GM12892 (cell line): ENCODE results near the gene SERP2. TPM values are rescaled to one million over a fixed set of nuclear protein-coding genes. Genes with fewer than 3 reads are reported as not detected.
A peak's percentile ranks its signal among the peaks of the same experiment; 100 is the strongest.
"Not testable (repeated sequence)": the region's sequence is repeated elsewhere in the genome, so short reads cannot be mapped to it uniquely, and the experiment has no call there.

ENCODE experiments used
- DNase-seq: peaks from one replicate; pipeline ENCODE4 v3.0.0; 2011; ENCODE audit not compliant: insufficient read length
- FAIRE-seq: peaks from 2 replicates; lab custom pipeline; 2011; peaks lifted over from hg19 to GRCh38; lab: Jason Lieb, UNC
- POLR2A ChIP-seq: IDR thresholded peaks from 2 replicates; pipeline ENCODE4 v1.6.1; 2011; ENCODE audit warnings: low read depth, low read length, control low read depth
- POLR2AphosphoS5 ChIP-seq: IDR thresholded peaks from 2 replicates; pipeline ENCODE4 v1.6.1; 2011; ENCODE audit warnings: low read depth, low read length, control low read depth
- TAF1 ChIP-seq: IDR thresholded peaks from 2 replicates; pipeline ENCODE4 v1.6.1; 2011; ENCODE audit warnings: low read depth, mild to moderate bottlenecking, control low read depth, low read length, borderline replicate concordance
- polyA plus RNA-seq: library from polyadenylated mRNA; unstranded; fragments of >200 nt; gene quantifications from one replicate; pipeline ENCODE4 v1.2.1, GENCODE V29; 2012; ENCODE audit warnings: missing spikeins, inconsistent platforms; ENCODE audit not compliant: missing spikeins

Gene SERP2
- polyA plus RNA-seq: not detected

DNA sequence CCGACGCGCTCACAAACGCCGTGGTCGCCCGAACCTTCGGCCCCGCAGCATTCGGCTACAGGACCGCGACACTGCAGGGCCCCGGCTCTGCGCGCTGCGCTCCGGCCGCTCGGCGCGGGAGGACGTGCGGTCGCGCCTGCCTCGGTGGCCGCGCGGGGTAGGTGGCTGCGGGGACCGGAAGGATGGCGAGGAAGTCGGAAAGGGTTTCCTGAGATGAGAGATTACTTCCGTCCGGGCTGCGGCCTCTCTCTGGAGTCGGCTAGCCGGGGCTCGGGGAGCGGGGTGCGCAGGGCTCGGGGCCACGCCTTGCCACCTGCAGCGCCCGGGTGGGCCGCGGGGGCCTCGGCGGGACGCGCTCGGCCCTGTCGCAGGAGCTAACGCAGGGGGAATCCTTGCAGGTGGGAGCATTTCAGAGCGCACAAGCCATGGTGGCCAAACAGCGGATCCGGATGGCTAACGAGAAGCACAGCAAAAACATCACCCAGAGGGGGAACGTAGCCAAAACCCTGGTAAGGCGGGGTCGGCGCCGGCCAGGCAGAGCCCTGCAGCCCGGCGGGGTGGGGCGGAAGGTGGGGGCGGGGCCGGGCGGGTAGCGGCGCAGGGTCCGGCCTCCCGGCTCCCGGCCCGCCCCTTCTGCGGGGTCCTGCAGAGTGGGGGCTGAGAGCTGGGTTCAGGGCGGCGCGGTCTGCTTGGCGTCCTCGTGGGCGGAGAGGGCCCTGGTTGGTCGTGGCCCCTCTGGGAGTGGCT is at the start of gene SERP2:
TSS of gene SERP2 (plus strand) at position 224 of the 747 bp plus-strand sequence. CDS start at position 426, 202 bp downstream.
- FAIRE-seq (no peak), DNase-seq (no peak)
- TF ChIP-seq POLR2AphosphoS5: no peak
- TF ChIP-seq TAF1: no peak
- no peak for TF ChIP-seq POLR2A

DNA sequence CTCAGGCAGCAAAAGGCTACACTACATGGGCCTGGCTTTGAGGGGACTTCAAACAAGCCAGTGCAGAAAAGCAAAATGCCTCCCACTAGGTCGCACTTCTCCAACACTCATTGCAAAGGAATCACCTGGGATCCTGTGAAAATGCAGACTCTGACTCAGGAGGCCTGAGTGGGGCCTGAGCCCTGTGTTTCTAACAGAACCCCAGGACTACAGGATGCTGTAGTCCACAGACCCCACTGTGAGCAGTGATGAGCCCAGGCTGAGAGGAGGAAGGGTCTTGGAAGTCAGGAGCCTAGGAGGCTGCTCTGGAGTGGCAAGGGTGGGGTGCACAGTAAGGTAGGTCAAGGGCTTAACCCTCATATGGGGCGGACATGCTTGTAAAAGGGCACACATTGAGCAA is 46.7 kb upstream of the SERP2 start:
- FAIRE-seq: no peak
- no peak for DNase-seq
- TF ChIP-seq POLR2A: no peak
- no peak for TF ChIP-seq POLR2AphosphoS5
- TF ChIP-seq TAF1: no peak

DNA sequence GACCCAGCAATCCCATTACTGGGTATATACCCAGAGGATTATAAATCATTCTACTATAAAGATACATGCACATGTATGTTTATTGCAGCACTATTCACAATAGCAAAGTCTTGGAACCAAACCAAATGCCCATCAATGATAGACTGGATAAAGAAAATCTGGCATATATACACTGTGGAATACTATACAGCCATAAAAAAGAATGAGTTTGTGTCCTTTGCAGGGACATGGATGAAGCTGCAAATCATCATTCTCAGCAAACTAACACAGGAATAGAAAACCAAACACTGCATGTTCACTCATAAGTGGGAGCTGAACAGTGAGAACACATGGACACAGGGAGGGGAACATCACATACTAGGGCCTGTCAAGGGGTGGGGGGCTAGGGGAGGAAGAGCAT is 44.6 kb upstream of the SERP2 start:
- DNase-seq, FAIRE-seq: not testable (repeated sequence)

DNA sequence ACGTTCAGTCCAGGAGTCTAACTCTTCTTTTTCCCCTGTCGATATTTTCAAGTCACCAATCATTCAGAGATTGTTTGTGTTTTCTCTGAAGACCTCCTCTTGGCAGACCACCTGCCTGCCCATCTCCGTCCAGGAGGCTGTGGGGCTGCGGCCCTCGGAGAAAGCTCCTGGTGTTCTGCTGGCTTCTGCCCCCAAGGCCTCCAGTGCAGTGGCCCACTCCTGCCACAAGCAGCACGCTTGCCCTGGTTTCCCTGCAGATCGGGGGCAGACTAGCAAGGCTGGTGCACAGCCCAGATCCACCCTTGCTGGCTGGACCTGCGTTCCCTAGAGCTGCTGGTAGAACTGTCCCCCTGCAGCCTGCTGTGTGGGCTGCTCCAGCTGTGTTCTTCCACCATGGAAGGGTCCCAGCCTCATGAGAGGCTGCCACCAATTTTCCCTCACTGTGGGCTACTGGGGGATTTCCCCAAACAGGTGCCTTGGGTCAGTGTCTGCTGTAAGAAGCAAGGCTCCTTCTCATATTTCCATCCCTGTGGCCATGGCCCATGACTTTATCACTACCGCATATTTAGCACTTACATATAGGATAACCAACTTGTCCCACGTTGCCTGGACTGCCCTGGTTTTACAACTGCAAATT is 43.6 kb upstream of the SERP2 start:
- FAIRE-seq (no peak), DNase-seq (no peak)
- no peak for TF ChIP-seq POLR2A
- TF ChIP-seq POLR2AphosphoS5: no peak
- no peak for TF ChIP-seq TAF1

- TF ChIP-seq POLR2A (no peak), POLR2AphosphoS5 (no peak), TAF1 (no peak)
- no peak for FAIRE-seq
Observed at GRCh38 chr13:44331446-44331845, 42.2 kb upstream of the SERP2 start.

DNA sequence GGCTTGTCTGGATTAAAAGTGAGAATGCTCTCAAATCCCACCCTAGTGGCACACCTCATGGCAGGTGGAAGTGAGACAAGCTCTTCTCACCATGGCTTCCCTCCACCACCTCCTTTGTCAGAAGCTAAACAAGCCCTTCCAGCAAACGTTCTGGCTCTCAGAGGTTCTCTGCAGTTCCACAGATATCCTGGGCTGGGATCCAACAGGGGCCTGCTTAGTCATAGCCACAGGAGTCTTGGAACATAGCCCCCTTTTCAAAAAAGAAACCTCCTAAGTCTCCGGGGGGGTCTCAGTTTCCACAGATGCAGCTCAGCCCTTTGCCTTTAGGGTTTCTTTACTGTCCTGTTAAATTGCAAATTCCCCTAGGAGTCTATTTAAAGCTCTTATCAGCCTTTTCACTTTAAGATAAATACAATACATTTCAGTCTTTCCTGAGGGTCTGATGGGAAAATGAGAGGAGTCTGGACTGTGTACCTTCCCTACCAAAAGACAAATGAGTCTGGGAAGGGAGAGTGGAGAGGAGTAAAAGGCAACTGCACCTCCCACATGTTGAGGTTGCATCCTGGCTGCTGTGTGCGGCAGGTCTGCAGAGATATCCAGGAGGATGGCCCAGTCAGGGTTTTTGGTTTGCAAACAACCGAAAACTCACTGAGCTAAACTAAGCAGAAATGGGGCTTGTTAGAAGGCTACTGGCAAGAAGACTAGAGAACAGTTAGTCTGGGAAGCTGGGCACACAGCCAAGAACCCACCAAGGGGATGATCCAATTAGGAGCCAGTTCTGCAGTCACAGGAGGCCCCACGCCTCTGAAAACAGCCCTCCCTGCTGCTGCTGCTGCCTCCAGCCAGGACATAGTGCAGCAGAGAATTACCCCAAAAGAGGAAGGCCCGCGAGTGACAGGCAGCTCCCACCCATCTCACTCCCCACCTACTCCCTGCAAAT is 41.4 kb upstream of the SERP2 start:
- TF ChIP-seq POLR2AphosphoS5 (no peak), POLR2A (no peak), TAF1 (no peak)
- FAIRE-seq: no peak
- DNase-seq: no peak

More at GRCh38 chr13:44331446-44331845, 42.2 kb upstream of the SERP2 start:
- no peak for DNase-seq

DNA sequence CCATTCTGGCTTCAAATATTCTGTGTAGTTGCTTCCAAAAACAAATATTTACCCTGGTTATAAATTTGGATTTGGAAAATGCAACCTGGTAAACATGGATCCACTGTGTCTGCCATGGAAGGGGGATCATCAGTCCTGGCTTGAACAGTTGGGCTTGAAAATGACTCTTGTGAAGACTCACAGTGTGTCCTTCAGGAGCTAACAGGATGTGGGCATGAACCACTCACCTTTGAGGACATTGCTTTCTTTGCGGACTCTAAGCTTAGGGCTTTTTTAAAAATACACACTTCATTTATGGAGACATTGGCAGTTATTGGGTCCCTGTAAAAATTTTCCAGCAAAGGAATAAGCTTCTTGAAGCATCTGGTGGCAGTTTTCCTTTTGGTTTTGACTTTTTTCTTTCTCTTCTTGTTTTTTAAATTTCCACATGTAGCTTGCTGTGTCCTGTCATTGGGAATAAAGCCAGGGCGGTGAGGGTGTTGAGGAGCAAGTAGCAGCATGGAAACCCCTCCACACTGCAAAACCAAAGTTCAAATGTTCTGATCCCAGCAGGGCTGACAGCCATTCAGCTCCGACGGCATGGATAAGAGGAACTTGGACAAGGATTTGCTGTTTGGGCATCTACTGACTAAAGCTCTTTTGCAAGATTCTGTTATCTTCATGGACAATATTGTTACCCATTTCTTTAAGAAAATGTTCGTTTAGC is 39.5 kb upstream of the SERP2 start:
- DNase-seq (no peak), FAIRE-seq (no peak)
- TF ChIP-seq POLR2AphosphoS5: no peak
- no peak for TF ChIP-seq POLR2A
- no peak for TF ChIP-seq TAF1

- TF ChIP-seq POLR2AphosphoS5 (no peak), POLR2A (no peak), TAF1 (no peak)
- DNase-seq: no peak
- no peak for FAIRE-seq
Observed at GRCh38 chr13:44334751-44335150, 38.9 kb upstream of the SERP2 start.

DNA sequence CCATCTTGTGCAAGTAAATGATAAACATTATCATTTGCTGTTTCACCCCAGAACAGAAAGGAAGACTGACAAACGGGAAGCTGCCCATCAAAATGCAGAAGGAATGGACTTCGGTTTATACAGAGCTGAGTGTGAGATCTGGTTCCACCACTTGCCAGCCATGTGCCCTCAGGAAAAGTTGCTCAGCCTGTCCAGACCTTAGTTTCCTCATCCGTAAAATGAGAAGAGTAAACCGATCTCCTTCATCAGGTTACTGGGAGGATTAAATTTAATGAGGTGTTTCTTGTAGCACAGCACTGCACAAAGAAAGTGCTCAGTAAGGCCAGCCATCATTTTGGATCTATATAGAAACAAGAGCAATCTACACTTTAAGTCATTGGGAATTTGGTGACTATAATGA is 36.7 kb upstream of the SERP2 start:
- no peak for TF ChIP-seq POLR2AphosphoS5
- TF ChIP-seq TAF1: no peak
- TF ChIP-seq POLR2A: no peak
- FAIRE-seq (no peak), DNase-seq (no peak)

DNA sequence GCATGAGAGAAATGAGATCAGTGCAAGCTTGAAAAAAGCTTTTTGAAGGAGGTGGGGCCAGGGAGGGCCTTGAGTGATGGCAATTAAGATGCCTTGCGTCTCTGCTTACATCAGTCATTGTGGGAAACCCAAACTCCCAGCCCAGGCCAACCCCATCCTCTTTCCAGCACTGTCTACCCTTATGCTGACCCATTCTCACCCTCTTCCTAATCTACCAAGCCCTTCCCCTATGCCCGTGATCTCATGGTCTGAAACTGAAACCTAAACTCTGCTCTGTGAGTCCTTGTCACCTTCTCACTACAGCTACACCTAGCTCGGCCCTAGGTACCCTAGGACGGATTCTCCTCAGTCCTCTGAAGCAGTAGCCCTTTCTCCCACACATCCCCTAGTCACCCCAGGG is 36.0 kb upstream of the SERP2 start:
- FAIRE-seq: peak; percentile 33
- DNase-seq: no peak
- TF ChIP-seq POLR2AphosphoS5 (no peak), POLR2A (no peak), TAF1 (no peak)

- no peak for TF ChIP-seq POLR2AphosphoS5
- TF ChIP-seq TAF1: no peak
- no peak for TF ChIP-seq POLR2A
- FAIRE-seq (no peak), DNase-seq (no peak)
Observed at GRCh38 chr13:44340508-44340907, 33.1 kb upstream of the SERP2 start.

DNA sequence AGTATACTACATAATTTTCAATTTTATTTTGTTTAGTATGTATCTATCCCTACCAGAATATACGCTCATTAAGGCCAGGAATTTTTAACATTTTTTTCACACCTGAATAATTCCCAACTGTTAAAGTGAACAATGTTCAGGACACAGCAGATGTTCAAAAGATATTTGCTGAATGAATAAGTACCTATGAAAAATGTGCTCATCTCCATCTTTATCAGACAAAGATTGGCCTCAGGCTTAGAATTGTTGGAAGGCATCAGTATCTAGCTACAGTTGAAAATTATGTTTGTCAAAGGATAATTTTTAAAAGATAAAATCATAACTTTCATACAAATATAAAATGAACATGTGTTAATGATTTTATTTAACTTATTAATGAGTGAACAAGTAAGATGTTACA is 30.9 kb upstream of the SERP2 start:
- TF ChIP-seq TAF1 (no peak), POLR2A (no peak), POLR2AphosphoS5 (no peak)
- FAIRE-seq (no peak), DNase-seq (no peak)
